H1 (cell line): ENCODE measurements around the gene MRPS6. TPM values are rescaled to one million over a fixed set of nuclear protein-coding genes. Genes with fewer than 3 reads are reported as not detected.

Experiments used
- CTCF ChIA-PET: fragments of 300-600 bp; sonication (Branson Sonifier 250); formaldehyde crosslinking; loops from one replicate; lab custom pipeline; 2021; ENCODE audit not compliant: partially characterized antibody; lab: Charles Lee
- POLR2A ChIA-PET: fragments of 300-600 bp; sonication (Branson Sonifier 250); formaldehyde crosslinking; loops from one replicate; lab custom pipeline; 2021; ENCODE audit warnings: inconsistent platforms; ENCODE audit not compliant: partially characterized antibody; lab: Charles Lee
- DNase-seq, 2 experiments: peaks; one replicate each; pipeline versions ENCODE4 v3.0.0 to v3.0.0-alpha.2; 2010 to 2022; ENCODE audit warnings: low spot score in 2 of 2, low read depth in 1 of 2, mixed read lengths in 1 of 2
- FAIRE-seq: peaks from 2 replicates; lab custom pipeline; 2011; peaks lifted over from hg19 to GRCh38; lab: Jason Lieb, UNC
- H2AFZ ChIP-seq: 2 replicates; pipeline ENCODE4 v1.8.1; 2012; ENCODE audit warnings: low read length, inconsistent platforms
- H2AK5ac ChIP-seq: 2 replicates; pipeline ENCODE4 v1.6.1; 2013; ENCODE audit warnings: low read depth, low read length
- H2BK120ac ChIP-seq: replicated peaks from 2 replicates; pipeline ENCODE3; 2013; ENCODE audit warnings: low read depth, low read length, inconsistent platforms
- H2BK12ac ChIP-seq: 2 replicates; pipeline ENCODE4 v1.6.1; 2013; ENCODE audit warnings: low read depth, low read length
- H2BK15ac ChIP-seq: 2 replicates; pipeline ENCODE4 v1.6.1; 2013; ENCODE audit warnings: low read length
- H2BK20ac ChIP-seq: 2 replicates; pipeline ENCODE4 v1.6.1; 2013; ENCODE audit warnings: low read length
- H2BK5ac ChIP-seq: 2 replicates; pipeline ENCODE4 v1.6.1; 2013; ENCODE audit warnings: low read depth, low read length
- H3K14ac ChIP-seq: 2 replicates; pipeline ENCODE4 v1.6.1; 2013; ENCODE audit warnings: inconsistent platforms; ENCODE audit not compliant: insufficient read length
- H3K18ac ChIP-seq: 2 replicates; pipeline ENCODE4 v1.6.1; 2013; ENCODE audit warnings: low read length; ENCODE audit errors: extremely low read depth
- H3K23ac ChIP-seq: 2 replicates; pipeline ENCODE4 v1.6.1; 2013; ENCODE audit warnings: inconsistent platforms; ENCODE audit not compliant: insufficient read length
- H3K23me2 ChIP-seq: 2 replicates; pipeline ENCODE4 v1.6.1; 2013; ENCODE audit warnings: low read depth, low read length
- H3K27ac ChIP-seq: 2 replicates; pipeline ENCODE4 v1.6.1; 2011; ENCODE audit warnings: low read depth, low read length, inconsistent platforms
- H3K27me3 ChIP-seq, 4 experiments: replicated peaks in 1 of 4; 1 replicate in 1 of 4; 2 replicates in 3 of 4; pipeline versions ENCODE4 v1.6.1 to v1.8.1; 2011 to 2013; ENCODE audit warnings: low read length in 3 of 4, mild to moderate bottlenecking in 3 of 4, inconsistent platforms in 2 of 4, mixed read lengths in 2 of 4, moderate library complexity in 1 of 4; ENCODE audit not compliant: control insufficient read depth in 3 of 4, insufficient read depth in 3 of 4; ENCODE audit errors: extremely low read depth in 1 of 4
- H3K36me3 ChIP-seq, 4 experiments: 2 replicates each; pipeline versions ENCODE4 v1.6.1 to v1.8.1; 2011 to 2013; ENCODE audit warnings: mild to moderate bottlenecking in 4 of 4, low read length in 3 of 4, moderate library complexity in 2 of 4, control low read depth in 1 of 4, inconsistent platforms in 1 of 4; ENCODE audit not compliant: insufficient read depth in 4 of 4, control insufficient read depth in 2 of 4
- H3K4ac ChIP-seq: replicated peaks from 2 replicates; pipeline ENCODE3; 2013; ENCODE audit warnings: low read length, low read depth, mixed read lengths, inconsistent platforms; ENCODE audit not compliant: insufficient read length
- H3K4me1 ChIP-seq, 4 experiments: replicated peaks in 1 of 4; 1 replicate in 1 of 4; 2 replicates in 3 of 4; pipeline versions ENCODE4 v1.6.1 to v1.8.1; 2011 to 2013; ENCODE audit warnings: low read length in 3 of 4, inconsistent platforms in 2 of 4, mixed read lengths in 1 of 4; ENCODE audit not compliant: insufficient read depth in 4 of 4, control insufficient read depth in 3 of 4
- H3K4me2 ChIP-seq, 2 experiments: 2 replicates each; pipeline versions ENCODE4 v1.6.1 to v1.8.1; 2011 to 2013; ENCODE audit warnings: low read depth in 2 of 2, low read length in 2 of 2, control low read depth in 1 of 2, inconsistent platforms in 1 of 2, mild to moderate bottlenecking in 1 of 2; ENCODE audit not compliant: insufficient read depth in 1 of 2
- H3K4me3 ChIP-seq, 4 experiments: fragments of 200-600, 300-600 bp in 1 of 4; sonication (generic), shearing (Covaris generic), sonication (Bioruptor Twin) in 1 of 4; 2 replicates each; pipeline versions ENCODE4 v1.5.1 to v1.8.1; 2011 to 2016; ENCODE audit warnings: low read length in 4 of 4, low read depth in 3 of 4, control low read depth in 2 of 4, inconsistent platforms in 2 of 4, mild to moderate bottlenecking in 2 of 4, mixed read lengths in 1 of 4, moderate library complexity in 1 of 4; ENCODE audit not compliant: insufficient read depth in 2 of 4; ENCODE audit errors: extremely low read depth in 1 of 4
- H3K56ac ChIP-seq: replicated peaks from 2 replicates; pipeline ENCODE3; 2013; ENCODE audit warnings: low read depth, mild to moderate bottlenecking, mixed read lengths, low read length, inconsistent platforms; ENCODE audit not compliant: insufficient read length
- H3K79me1 ChIP-seq: 2 replicates; pipeline ENCODE4 v1.6.1; 2013; ENCODE audit warnings: low read depth, low read length, control low read depth
- H3K79me2 ChIP-seq, 2 experiments: 2 replicates each; pipeline versions ENCODE4 v1.6.1 to v1.8.1; 2012 to 2013; ENCODE audit warnings: low read length in 2 of 2, mild to moderate bottlenecking in 2 of 2, inconsistent platforms in 1 of 2; ENCODE audit not compliant: insufficient read depth in 2 of 2, control insufficient read depth in 1 of 2
- H3K9ac ChIP-seq, 4 experiments: replicated peaks in 1 of 4; 1 replicate in 1 of 4; 2 replicates in 3 of 4; pipeline versions ENCODE4 v1.6.1 to v1.8.1; 2011 to 2013; ENCODE audit warnings: low read depth in 3 of 4, low read length in 3 of 4, control low read depth in 2 of 4, mild to moderate bottlenecking in 2 of 4, moderate library complexity in 2 of 4, inconsistent platforms in 1 of 4; ENCODE audit errors: extremely low read depth in 1 of 4
- H3K9me3 ChIP-seq, 2 experiments: 2 replicates each; pipeline versions ENCODE4 v1.6.1 to v1.8.1; 2012 to 2013; ENCODE audit warnings: mild to moderate bottlenecking in 2 of 2, moderate library complexity in 2 of 2, control low read depth in 1 of 2, inconsistent platforms in 1 of 2, low read depth in 1 of 2, low read length in 1 of 2, mixed read lengths in 1 of 2; ENCODE audit not compliant: insufficient read depth in 2 of 2
- H4K20me1 ChIP-seq, 2 experiments: replicated peaks in 1 of 2; 2 replicates each; pipeline versions ENCODE3 to v1.8.1; 2011 to 2013; ENCODE audit warnings: inconsistent platforms in 2 of 2, low read length in 2 of 2, mild to moderate bottlenecking in 1 of 2; ENCODE audit not compliant: insufficient read depth in 2 of 2, control insufficient read depth in 1 of 2
- H4K5ac ChIP-seq: 2 replicates; pipeline ENCODE4 v1.6.1; 2013; ENCODE audit warnings: low read length, low read depth, mixed read lengths, inconsistent platforms; ENCODE audit not compliant: insufficient read length
- H4K8ac ChIP-seq: 2 replicates; pipeline ENCODE4 v1.8.0; 2013; ENCODE audit warnings: mild to moderate bottlenecking, moderate library complexity, low read length, inconsistent platforms; ENCODE audit not compliant: insufficient read depth; ENCODE audit errors: extremely low read depth
- H4K91ac ChIP-seq: replicated peaks from 2 replicates; pipeline ENCODE3; 2013; ENCODE audit warnings: low read length, mixed read lengths, inconsistent platforms; ENCODE audit not compliant: insufficient read length
- KDM4A ChIP-seq: IDR thresholded peaks from one replicate; pipeline ENCODE4 v1.7.1; 2012; ENCODE audit warnings: low read depth, mild to moderate bottlenecking, moderate library complexity, low read length, inconsistent platforms; ENCODE audit not compliant: severe bottlenecking
- TEAD4 ChIP-seq: IDR thresholded peaks from 2 replicates; pipeline ENCODE4 v1.6.1; 2012; ENCODE audit warnings: low read depth, low read length, inconsistent platforms, mixed read lengths
- WGBS, 2 experiments: shearing (Covaris generic) in 1 of 2; methylation state at CpG; one replicate each; pipeline versions ENCODE4 v1.1.6 to v1.1.7; 2013 to 2015; ENCODE audit warnings: low lambda C conversion rate in 2 of 2, mixed read lengths in 2 of 2, inconsistent platforms in 1 of 2, low coverage in 1 of 2, missing lambda C conversion rate in 1 of 2; ENCODE audit not compliant: insufficient replicate concordance in 2 of 2, insufficient coverage in 1 of 2, insufficient read length in 1 of 2; ENCODE audit errors: extremely low coverage in 1 of 2, missing lambda C conversion rate in 1 of 2; 5-methylcytosine and 5-hydroxymethylcytosine counted together
- polyA plus RNA-seq, 7 experiments: library from polyadenylated mRNA; depleted of rRNA in 3 of 7; stranded (reverse) in 5 of 7; unstranded in 2 of 7; fragments of >200 nt in 5 of 7; fragments of 200-250 nt in 2 of 7; gene quantifications; 1 replicate in 5 of 7; 2 replicates in 1 of 7; 4 replicates in 1 of 7; pipeline versions ENCODE4 v1.2.1 to v1.2.3, GENCODE V29; 2011 to 2013; ENCODE audit warnings: missing spikeins in 2 of 7, mixed read lengths in 2 of 7
- total RNA-seq: library from RNA; stranded (reverse); fragmentation: NEBNext Ultra II Directional; extraction: Animal tissue kit (Norgen Biotek cat#: 25700); gene quantifications from 2 replicates; pipeline ENCODE4 v1.2.1, GENCODE V29; 2021

Gene MRPS6
- total and polyA plus RNA-seq, 2 of the 8 experiments (the other 6 are each of a cell fraction or from before 2014, with no cell fraction given): 62.7 to 156 TPM

DNA sequence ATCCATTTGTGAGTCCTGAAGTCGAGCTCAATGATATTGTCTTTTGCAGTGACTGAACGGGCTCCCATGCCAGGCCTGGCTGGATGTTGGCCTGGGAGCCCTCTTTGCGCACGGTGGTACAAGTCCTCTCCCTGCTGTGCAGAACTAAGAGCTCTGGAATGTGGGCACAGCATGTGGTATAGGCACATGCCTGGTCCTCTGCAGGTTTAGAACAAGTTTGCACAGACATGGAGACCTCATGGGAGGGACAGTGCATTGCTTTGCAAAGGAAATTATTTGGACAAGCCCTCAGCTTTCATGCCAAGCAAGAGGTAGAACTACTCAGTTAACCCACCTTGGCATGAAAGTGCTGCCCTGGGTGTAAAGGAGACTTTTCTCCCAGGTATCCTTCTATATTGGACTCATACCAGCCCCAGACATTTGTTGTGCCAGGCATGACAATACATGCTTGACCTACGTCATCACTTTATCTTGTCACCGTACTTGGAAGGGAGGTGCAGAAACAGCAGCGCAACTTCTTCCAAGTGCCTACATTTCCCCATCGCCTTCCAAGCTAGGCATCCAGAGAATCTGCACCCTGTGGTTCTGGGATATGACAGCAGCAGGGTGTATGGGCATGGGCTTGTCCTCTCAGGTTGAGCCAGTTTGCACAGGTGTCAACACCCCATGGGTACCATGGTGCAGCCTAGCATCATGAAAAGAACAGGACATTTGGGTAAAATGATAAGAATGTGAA lies 37.6 kb upstream of the MRPS6 start:
- Histone ChIP-seq H2AK5ac (no peak overlapping the region), H4K8ac (no peak overlapping the region), H4K91ac (no peak overlapping the region), H3K23me2 (no peaks in the 10 kb centered on the region), H4K20me1 (no peaks in the 10 kb centered on the region), H3K4me3 (no peak overlapping the region), H3K79me1 (no peaks in the 10 kb centered on the region; the same call in 1 of the 2 replicates), H3K27ac (no peak overlapping the region), H2BK20ac (no peak overlapping the region), H3K9ac (no peak overlapping the region), H3K4me2 (no peak overlapping the region), H2BK5ac (0 out of 2 replicates have a peak overlapping the region, but pooled peaks have one; percentile 8), H3K56ac (no peak overlapping the region), H2BK15ac (peak overlapping the region; percentile 19; the same call in 1 of the 2 replicates), H3K27me3 (no peaks in the 10 kb centered on the region), H3K4me1 (peaks cover 0 to 9% (median 2%) of the 10 kb centered on the region in 4 experiments; a peak in 3 of 7 replicates), H4K5ac (no peak overlapping the region), H3K18ac (no peak overlapping the region), H3K36me3 (no peaks in the 10 kb centered on the region), H2AFZ (no peak overlapping the region), H3K4ac (no peak overlapping the region), H3K79me2 (no peaks in the 10 kb centered on the region), H3K14ac (no peak overlapping the region), H2BK120ac (no peak overlapping the region), H3K9me3 (no peaks in the 10 kb centered on the region), H3K23ac (no peak overlapping the region), H2BK12ac (no peak overlapping the region)
- no peak for FAIRE-seq
- POLR2A ChIA-PET: interaction anchor here (1.4 kb wide), 2 partner anchors 17 to 37 kb away, joined by 3 to 5 read pairs; partner anchors contain the start of genes MRPS6 and SLC5A3
- peak in 1 of 2 experiments; percentile 46 for DNase-seq
- TF ChIP-seq TEAD4 (peak; percentile 48; the same call in 1 of the 2 replicates), KDM4A (no peak)
- CTCF ChIA-PET: interaction anchor here (0.7 to 1.3 kb wide), 5 partner anchors 23 to 65 kb away, joined by 3 to 4 read pairs (median 3); no protein-coding TSS in a partner anchor
- WGBS, 2 experiments: 93% methylated on average over 8 of the region's 8 CpGs; no CpG with 5 or more reads in 1 of the 2 experiments
